Activated CD8-positive, alpha-beta T cell treated with anti-CD3 and anti-CD28 coated beads for 36 hours (primary cell): ENCODE measurements around the gene SLC25A18. TPM values are rescaled to one million over a fixed set of nuclear protein-coding genes. Genes with fewer than 3 reads are reported as not detected.

ENCODE experiments used
- ATAC-seq: fragments of 200-7000 bp; cut with Tn5 transposase; one replicate; pipeline ENCODE4 v1.10.0; 2021; ENCODE audit warnings: mild to moderate bottlenecking, moderate library complexity
- CTCF ChIA-PET: fragments of 350-600 bp; sonication (Branson Sonifier 250); formaldehyde crosslinking; loops from one replicate; lab custom pipeline; 2021; ENCODE audit warnings: antibody characterized with exemption; lab: Charles Lee
- POLR2A ChIA-PET: fragments of 350-600 bp; sonication (Branson Sonifier 250); formaldehyde crosslinking; loops from one replicate; lab custom pipeline; 2021; ENCODE audit warnings: antibody characterized with exemption; lab: Charles Lee
- DNase-seq: peaks from one replicate; pipeline ENCODE4 v3.0.0-alpha.2; 2020
- H3K27ac Mint-ChIP-seq: one replicate; pipeline ENCODE4 v1.8.0; 2021; ENCODE audit warnings: mild to moderate bottlenecking, mixed read lengths
- H3K27me3 Mint-ChIP-seq: one replicate; pipeline ENCODE4 v1.8.0; 2021; ENCODE audit warnings: mixed read lengths
- H3K36me3 Mint-ChIP-seq: one replicate; pipeline ENCODE4 v1.8.0; 2021; ENCODE audit warnings: low read depth, mixed read lengths
- H3K4me1 Mint-ChIP-seq: one replicate; pipeline ENCODE4 v1.8.0; 2021; ENCODE audit warnings: low read depth, mixed read lengths
- H3K4me3 Mint-ChIP-seq: one replicate; pipeline ENCODE4 v1.8.0; 2021; ENCODE audit warnings: mild to moderate bottlenecking, moderate library complexity, mixed read lengths
- H3K9me3 Mint-ChIP-seq: one replicate; pipeline ENCODE4 v1.8.0; 2021; ENCODE audit warnings: mixed read lengths
- CTCF ChIP-seq: fragments of 200-600 bp; IDR thresholded peaks from one replicate; pipeline ENCODE4 v1.8.0; 2022; ENCODE audit warnings: antibody characterized with exemption, mild to moderate bottlenecking
- intact Hi-C: fragments of 100-400 bp; cut with micrococcal nuclease; formaldehyde crosslinking; loops from one replicate; pipeline ENCODE4 v1.10.0; 2022
- total RNA-seq, 2 experiments: library from RNA; stranded (reverse); gene quantifications; one replicate each; pipeline ENCODE4 v1.2.3, GENCODE V29; 2021

The SLC25A18 gene
- total RNA-seq, 2 experiments from 2014 or later = not detected

GRCh38 chr22:17598318-17598717 is 35.0 kb downstream of the SLC25A18 start:
- H3K27ac Mint-ChIP-seq = peak overlapping the region; percentile 10

GRCh38 chr22:17601031-17601430 is 37.7 kb downstream of the SLC25A18 start:
- Mint-ChIP-seq H3K4me1 (peaks cover 2% of the 10 kb centered on the region), H3K4me3 (no peak overlapping the region), H3K27ac (peak overlapping the region; percentile 17), H3K27me3 (no peaks in the 10 kb centered on the region), H3K9me3 (no peaks in the 10 kb centered on the region), H3K36me3 (peaks cover 24% of the 10 kb centered on the region)
- no peak for TF ChIP-seq CTCF
- DNase-seq (no peak), ATAC-seq (no peak)
- CTCF ChIA-PET = interaction anchor here (0.9 kb wide), 1 partner anchor 229 kb away, joined by 3 read pairs; no protein-coding TSS in a partner anchor
- POLR2A ChIA-PET = no interaction called here
- intact Hi-C loops = no loop called here

More at GRCh38 chr22:17598318-17598717, 35.0 kb downstream of the SLC25A18 start:
- Mint-ChIP-seq H3K9me3 (no peaks in the 10 kb centered on the region), H3K4me3 (no peak overlapping the region), H3K27me3 (no peaks in the 10 kb centered on the region), H3K4me1 (no peaks in the 10 kb centered on the region), H3K36me3 (peaks cover 35% of the 10 kb centered on the region)
- CTCF ChIA-PET = no interaction called here
- POLR2A ChIA-PET = no interaction called here
- intact Hi-C loops = no loop called here
- no peak for TF ChIP-seq CTCF
- no peak for DNase-seq
- ATAC-seq = no peak

DNA sequence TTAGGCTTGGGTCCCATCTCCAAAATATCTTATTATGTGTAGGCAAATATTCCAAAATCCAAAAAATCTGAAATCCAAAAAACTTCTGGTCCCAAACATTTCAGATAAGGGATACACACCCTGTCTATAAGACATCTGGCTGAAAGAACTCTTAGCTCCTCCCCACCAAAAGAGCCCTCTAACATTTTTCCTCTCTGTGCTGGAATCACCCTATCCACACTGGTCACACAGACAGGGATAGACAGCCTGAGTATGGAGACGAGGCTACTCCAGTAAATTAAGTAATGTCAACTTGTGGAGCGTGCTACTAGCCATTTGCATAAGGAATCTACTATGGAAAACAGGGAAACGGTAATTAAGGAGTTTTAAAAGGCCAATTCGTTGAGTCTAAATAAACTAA is 40.4 kb downstream of the SLC25A18 start:
- intact Hi-C loops = no loop called here
- peaks cover 8% of the 10 kb centered on the region for H3K36me3 Mint-ChIP-seq
- H3K4me1 Mint-ChIP-seq = peaks cover 2% of the 10 kb centered on the region
- H3K27me3 Mint-ChIP-seq = no peaks in the 10 kb centered on the region
- TF ChIP-seq CTCF = no peak
- CTCF ChIA-PET = no interaction called here
- H3K27ac Mint-ChIP-seq = peak overlapping the region; percentile 50
- POLR2A ChIA-PET = no interaction called here
- ATAC-seq (no peak), DNase-seq (no peak)
- no peak overlapping the region for H3K4me3 Mint-ChIP-seq
- no peaks in the 10 kb centered on the region for H3K9me3 Mint-ChIP-seq

- no peak for TF ChIP-seq CTCF
- H3K4me1 Mint-ChIP-seq = peaks cover 2% of the 10 kb centered on the region
- intact Hi-C loops = no loop called here
- CTCF ChIA-PET = interaction anchor here (0.8 kb wide), 1 partner anchor 9 kb away, joined by 4 read pairs; no protein-coding TSS in a partner anchor
- H3K9me3 Mint-ChIP-seq = no peaks in the 10 kb centered on the region
- DNase-seq = no peak
- H3K27ac Mint-ChIP-seq = no peak overlapping the region
- POLR2A ChIA-PET = no interaction called here
- peaks cover 9% of the 10 kb centered on the region for H3K36me3 Mint-ChIP-seq
- no peak overlapping the region for H3K4me3 Mint-ChIP-seq
- no peak for ATAC-seq
- H3K27me3 Mint-ChIP-seq = no peaks in the 10 kb centered on the region
Observed at GRCh38 chr22:17606496-17606895, 43.2 kb downstream of the SLC25A18 start.

DNA sequence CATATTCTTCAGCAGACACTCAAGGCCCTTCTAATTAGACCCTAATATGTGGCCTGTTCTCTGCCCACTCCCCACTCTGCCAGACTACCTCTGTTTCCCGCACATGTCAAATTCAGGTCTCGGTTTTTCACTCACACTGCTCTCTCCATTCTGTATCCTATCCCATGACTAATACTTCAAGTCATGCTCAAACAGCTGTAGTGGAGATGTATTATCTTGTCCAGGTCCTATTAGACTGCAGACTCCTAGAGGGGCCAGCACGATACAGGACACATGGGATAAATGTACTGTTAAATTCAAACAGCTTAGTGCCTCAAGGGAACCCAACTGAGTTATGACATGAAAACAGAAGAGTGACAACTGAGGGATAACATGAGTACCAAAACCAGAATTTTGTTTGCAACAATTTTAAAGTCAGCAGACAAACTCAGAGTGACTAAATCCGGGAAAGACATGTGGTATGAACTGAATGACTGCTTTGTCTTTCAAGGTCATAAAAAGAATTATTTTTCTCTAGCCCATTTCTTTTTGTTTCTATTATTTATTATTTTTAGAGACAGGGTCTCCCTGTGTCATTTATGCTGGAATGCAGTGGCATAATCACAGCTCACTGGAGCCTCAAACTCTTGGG is 44.7 kb downstream of the SLC25A18 start:
- ATAC-seq = no peak

More for the DNA sequence above, 44.7 kb downstream of the SLC25A18 start:
- H3K27me3 Mint-ChIP-seq = no peaks in the 10 kb centered on the region
- TF ChIP-seq CTCF = no peak
- peaks cover 18% of the 10 kb centered on the region for H3K36me3 Mint-ChIP-seq
- no peak overlapping the region for H3K27ac Mint-ChIP-seq
- no peaks in the 10 kb centered on the region for H3K9me3 Mint-ChIP-seq
- peaks cover 2% of the 10 kb centered on the region for H3K4me1 Mint-ChIP-seq
- intact Hi-C loops = no loop called here
- ChIA-PET CTCF (no interaction called here), POLR2A (interaction anchor here (1.9 kb wide), 1 partner anchor 13 kb away, joined by 5 read pairs; no protein-coding TSS in a partner anchor)
- no peak for DNase-seq
- no peak overlapping the region for H3K4me3 Mint-ChIP-seq
